Testis (tissue), 3 donors: ENCODE measurements around the gene EDAR. TPM values are rescaled to one million over a fixed set of nuclear protein-coding genes. Genes with fewer than 3 reads are reported as not detected.

Source experiments
- DNase-seq: peaks from one replicate; pipeline ENCODE4 v3.0.0-alpha.2; 2019
- H3K27ac ChIP-seq, 2 donors: fragments of 200-600 bp; sonication (generic); one replicate each; pipeline ENCODE4 v1.5.1; 2019
- H3K27me3 ChIP-seq: fragments of 200-600 bp; sonication (generic); one replicate; pipeline ENCODE4 v1.5.1; 2019
- H3K36me3 ChIP-seq: fragments of 200-600 bp; sonication (generic); one replicate; pipeline ENCODE4 v1.5.1; 2017; ENCODE audit warnings: low read depth; ENCODE audit errors: missing control alignments
- H3K4me1 ChIP-seq: fragments of 200-600 bp; sonication (generic); one replicate; pipeline ENCODE4 v1.5.1; 2019
- H3K4me3 ChIP-seq, 2 donors: fragments of 200-600 bp; sonication (generic); one replicate each; pipeline ENCODE4 v1.5.1; 2017 to 2019
- H3K9me3 ChIP-seq: fragments of 200-600 bp; sonication (generic); one replicate; pipeline ENCODE4 v1.5.1; 2017
- CTCF ChIP-seq, 3 experiments: fragments of 450-650 bp in 2 of 3; fragments of 200-600 bp in 1 of 3; sonication (generic) in 1 of 3; IDR thresholded peaks; one replicate each; pipeline ENCODE4 v1.5.1; 2016 to 2019; ENCODE audit warnings: antibody characterized with exemption in 3 of 3, mild to moderate bottlenecking in 2 of 3, moderate library complexity in 1 of 3
- POLR2A ChIP-seq: fragments of 450-650 bp; IDR thresholded peaks from one replicate; pipeline ENCODE4 v1.6.1; 2017; ENCODE audit warnings: antibody characterized with exemption, mild to moderate bottlenecking, moderate library complexity
- whole genome bisulfite sequencing, 2 donors: methylation state at CpG; one replicate each; pipeline ENCODE4 v1.1.5; 2018; 5-methylcytosine and 5-hydroxymethylcytosine counted together
- intact Hi-C: fragments of 100-400 bp; cut with DNase I; formaldehyde crosslinking; loops from one replicate; pipeline ENCODE4 v1.15.1; 2023; ENCODE audit warnings: low total_unique reads
- polyA plus RNA-seq: library from polyadenylated mRNA; stranded (reverse); fragments of 350-450 nt; fragmentation: Illumina TruSeq; extraction: RNeasy Lipid Tissue Mini Kit (QIAGEN cat#74804); gene quantifications from one replicate; pipeline ENCODE4 v1.2.3, GENCODE V29; 2014; ENCODE audit warnings: low read depth, low replicate concordance; ENCODE audit not compliant: insufficient read depth
- total RNA-seq, 2 donors: library from RNA; depleted of rRNA; stranded (reverse); fragments of >200 nt; gene quantifications; one replicate each; pipeline ENCODE4 v1.2.3, GENCODE V29; 2016

EDAR gene
- total and polyA plus RNA-seq, 3 donors from 2014 or later: 0.30 to 0.74 (median 0.39) TPM

- Histone ChIP-seq H3K4me1 (no peaks in the 10 kb centered on the region), H3K27ac (no peak overlapping the region), H3K9me3 (no peaks in the 10 kb centered on the region), H3K36me3 (no peaks in the 10 kb centered on the region), H3K4me3 (no peak overlapping the region), H3K27me3 (no peaks in the 10 kb centered on the region)
- TF ChIP-seq POLR2A (no peak), CTCF (IDR thresholded peaks at IDR 0.05) (no peak)
- no peak for DNase-seq
- WGBS, 2 donors: 57 to 73% methylated on average over 4 of the region's 4 CpGs
- intact Hi-C loops: no loop called here
Observed at GRCh38 chr2:109006971-109007370, 18.0 kb upstream of the EDAR start.

GRCh38 chr2:109005686-109006204 lies 16.7 kb upstream of the EDAR start:
- Histone ChIP-seq H3K27me3 (no peaks in the 10 kb centered on the region), H3K9me3 (no peaks in the 10 kb centered on the region), H3K4me1 (no peaks in the 10 kb centered on the region), H3K4me3 (peak overlapping the region; percentile 25 to 43), H3K36me3 (no peaks in the 10 kb centered on the region), H3K27ac (no peak overlapping the region)
- peak; percentile 88 for DNase-seq
- WGBS, 2 donors: 55 to 71% methylated on average over 18 to 20 of the region's 20 CpGs
- intact Hi-C loops: no loop called here
- TF ChIP-seq CTCF (IDR thresholded peaks at IDR 0.05): no peak
- TF ChIP-seq POLR2A: no peak

- 83 to 85% methylated on average over 3 of the region's 3 CpGs for WGBS, 2 donors
- no peaks in the 10 kb centered on the region for H3K27me3 ChIP-seq
- intact Hi-C loops: no loop called here
Observed at GRCh38 chr2:109001201-109001600, 12.2 kb upstream of the EDAR start.

GRCh38 chr2:109000738-109001137 lies 11.7 kb upstream of the EDAR start:
- WGBS, 2 donors: 82 to 87% methylated on average over 4 of the region's 4 CpGs
- Histone ChIP-seq H3K27ac (no peak overlapping the region), H3K4me3 (no peak overlapping the region), H3K9me3 (no peaks in the 10 kb centered on the region), H3K4me1 (no peaks in the 10 kb centered on the region), H3K36me3 (no peaks in the 10 kb centered on the region), H3K27me3 (no peaks in the 10 kb centered on the region)
- intact Hi-C loops: no loop called here
- no peak for TF ChIP-seq POLR2A
- no peak for TF ChIP-seq CTCF (IDR thresholded peaks at IDR 0.05)
- no peak for DNase-seq

More at GRCh38 chr2:109001201-109001600, 12.2 kb upstream of the EDAR start:
- no peak for DNase-seq
- Histone ChIP-seq H3K36me3 (no peaks in the 10 kb centered on the region), H3K4me3 (no peak overlapping the region), H3K27ac (no peak overlapping the region), H3K4me1 (no peaks in the 10 kb centered on the region), H3K9me3 (no peaks in the 10 kb centered on the region)
- TF ChIP-seq POLR2A (no peak), CTCF (IDR thresholded peaks at IDR 0.05) (no peak)

DNA sequence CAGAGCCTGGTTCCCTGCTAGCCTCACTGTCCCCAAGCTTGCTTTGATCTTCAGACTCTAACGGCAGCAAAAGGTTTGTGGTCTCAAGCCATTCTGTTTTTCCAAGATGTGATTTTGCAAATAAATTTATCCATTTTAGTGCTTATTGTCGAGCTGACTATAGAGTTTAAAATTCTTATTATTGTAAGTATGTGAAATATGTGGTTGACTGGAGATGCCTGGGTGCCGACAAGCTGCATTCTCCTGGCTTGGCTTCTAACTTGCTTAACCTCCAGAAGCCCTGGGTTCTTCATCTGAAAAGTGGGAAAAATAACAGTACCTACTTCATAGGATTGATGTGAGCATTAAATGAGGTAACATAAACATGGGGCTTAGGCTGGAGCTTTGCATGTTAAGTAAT lies 9.9 kb upstream of the EDAR start:
- no peak overlapping the region for H3K4me3 ChIP-seq
- intact Hi-C loops: no loop called here
- DNase-seq: no peak
- H3K36me3 ChIP-seq: no peaks in the 10 kb centered on the region
- H3K27ac ChIP-seq: no peak overlapping the region
- no peak for TF ChIP-seq CTCF (IDR thresholded peaks at IDR 0.05)
- no peak for TF ChIP-seq POLR2A
- WGBS, 2 donors: 71 to 83% methylated on average over 3 of the region's 3 CpGs
- H3K27me3 ChIP-seq: no peaks in the 10 kb centered on the region
- no peaks in the 10 kb centered on the region for H3K4me1 ChIP-seq
- H3K9me3 ChIP-seq: no peaks in the 10 kb centered on the region
